Neuronal stem cell (in vitro differentiated cells): ENCODE measurements around the gene RREB1.

ENCODE experiments used
- DNase-seq: peaks from one replicate; pipeline ENCODE4 v3.0.0-alpha.2; 2013; ENCODE audit warnings: low spot score
- H2AFZ ChIP-seq: one replicate; pipeline ENCODE4 v1.6.1; 2013; ENCODE audit warnings: mild to moderate bottlenecking, low read length, inconsistent platforms
- H2AK5ac ChIP-seq: 2 replicates; pipeline ENCODE4 v1.6.1; 2013; ENCODE audit warnings: low read depth, mild to moderate bottlenecking, inconsistent platforms, low read length, moderate library complexity, mixed read lengths
- H2BK120ac ChIP-seq: 2 replicates; pipeline ENCODE4 v1.6.1; 2013; ENCODE audit warnings: low read depth, mild to moderate bottlenecking, inconsistent platforms, low read length, moderate library complexity, mixed read lengths
- H2BK12ac ChIP-seq: one replicate; pipeline ENCODE4 v1.6.1; 2013; ENCODE audit warnings: low read length, inconsistent platforms
- H2BK15ac ChIP-seq: 2 replicates; pipeline ENCODE4 v1.6.1; 2013; ENCODE audit warnings: mild to moderate bottlenecking, low read length, inconsistent platforms, mixed read lengths
- H2BK5ac ChIP-seq: one replicate; pipeline ENCODE4 v1.6.1; 2013; ENCODE audit warnings: inconsistent platforms, mild to moderate bottlenecking, low read length, moderate library complexity
- H3K14ac ChIP-seq: one replicate; pipeline ENCODE4 v1.6.1; 2013; ENCODE audit warnings: low read length, inconsistent platforms
- H3K18ac ChIP-seq: 2 replicates; pipeline ENCODE4 v1.6.1; 2013; ENCODE audit warnings: low read length, inconsistent platforms
- H3K23ac ChIP-seq: 2 replicates; pipeline ENCODE4 v1.6.1; 2013; ENCODE audit warnings: low read depth, mild to moderate bottlenecking, mixed read lengths, low read length, inconsistent platforms; ENCODE audit not compliant: poor library complexity
- H3K27ac ChIP-seq: replicated peaks from 3 replicates; pipeline ENCODE4 v1.5.1; 2013; ENCODE audit warnings: low read length, inconsistent platforms
- H3K27me3 ChIP-seq, 3 experiments: 2 replicates each; pipeline ENCODE4 v1.6.1; 2013; ENCODE audit warnings: low read length in 3 of 3, mild to moderate bottlenecking in 2 of 3, inconsistent platforms in 1 of 3, low read depth in 1 of 3, mixed read lengths in 1 of 3, moderate library complexity in 1 of 3; ENCODE audit not compliant: control insufficient read depth in 3 of 3, insufficient read depth in 3 of 3
- H3K36me3 ChIP-seq, 2 donors: replicated peaks in 1 of 2; 2 replicates each; pipeline ENCODE4 v1.6.1; 2013; ENCODE audit warnings: low read length in 2 of 2; ENCODE audit not compliant: control insufficient read depth in 2 of 2, insufficient read depth in 2 of 2
- H3K4ac ChIP-seq: 2 replicates; pipeline ENCODE4 v1.6.1; 2013; ENCODE audit warnings: inconsistent platforms, mild to moderate bottlenecking, low read length, moderate library complexity
- H3K4me1 ChIP-seq, 2 donors: 1 replicate in 1 of 2; 2 replicates in 1 of 2; pipeline ENCODE4 v1.6.1; 2013; ENCODE audit warnings: low read length in 2 of 2, low read depth in 1 of 2; ENCODE audit not compliant: control insufficient read depth in 2 of 2, insufficient read depth in 1 of 2
- H3K4me2 ChIP-seq: one replicate; pipeline ENCODE4 v1.6.1; 2013; ENCODE audit warnings: mild to moderate bottlenecking, low read length, inconsistent platforms; ENCODE audit not compliant: insufficient read depth, poor library complexity, severe bottlenecking
- H3K4me3 ChIP-seq, 2 donors: 2 replicates each; pipeline ENCODE4 v1.5.1; 2013; ENCODE audit warnings: low read length in 2 of 2, mild to moderate bottlenecking in 2 of 2, inconsistent platforms in 1 of 2, moderate library complexity in 1 of 2
- H3K79me1 ChIP-seq: one replicate; pipeline ENCODE4 v1.6.1; 2013; ENCODE audit warnings: low read depth, mild to moderate bottlenecking, inconsistent platforms, low read length, moderate library complexity
- H3K9ac ChIP-seq: one replicate; pipeline ENCODE4 v1.6.1; 2013; ENCODE audit warnings: mild to moderate bottlenecking, low read depth, low read length, inconsistent platforms; ENCODE audit not compliant: poor library complexity
- H3K9me3 ChIP-seq, 2 donors: replicated peaks in 1 of 2; 2 replicates each; pipeline versions ENCODE3 to v1.6.1; 2013; ENCODE audit warnings: low read length in 2 of 2, mild to moderate bottlenecking in 2 of 2, inconsistent platforms in 1 of 2, low read depth in 1 of 2, mixed read lengths in 1 of 2, moderate library complexity in 1 of 2; ENCODE audit not compliant: control insufficient read depth in 2 of 2, insufficient read depth in 1 of 2
- H4K8ac ChIP-seq: one replicate; pipeline ENCODE4 v1.6.1; 2013; ENCODE audit warnings: low read depth, mild to moderate bottlenecking, inconsistent platforms, low read length, moderate library complexity
- H4K91ac ChIP-seq: one replicate; pipeline ENCODE4 v1.6.1; 2013; ENCODE audit warnings: low read length, low read depth, mild to moderate bottlenecking, inconsistent platforms; ENCODE audit not compliant: poor library complexity
- WGBS, 2 donors: extraction: QIAGEN DNeasy Blood & Tissue Kit; methylation state at CpG; one replicate each; pipeline ENCODE4 v1.1.7; 2013; ENCODE audit warnings: missing lambda C conversion rate in 2 of 2, mixed read lengths in 1 of 2; ENCODE audit not compliant: insufficient read length in 2 of 2, insufficient replicate concordance in 1 of 2; ENCODE audit errors: extremely low coverage in 2 of 2; 5-methylcytosine and 5-hydroxymethylcytosine counted together

Gene RREB1

DNA sequence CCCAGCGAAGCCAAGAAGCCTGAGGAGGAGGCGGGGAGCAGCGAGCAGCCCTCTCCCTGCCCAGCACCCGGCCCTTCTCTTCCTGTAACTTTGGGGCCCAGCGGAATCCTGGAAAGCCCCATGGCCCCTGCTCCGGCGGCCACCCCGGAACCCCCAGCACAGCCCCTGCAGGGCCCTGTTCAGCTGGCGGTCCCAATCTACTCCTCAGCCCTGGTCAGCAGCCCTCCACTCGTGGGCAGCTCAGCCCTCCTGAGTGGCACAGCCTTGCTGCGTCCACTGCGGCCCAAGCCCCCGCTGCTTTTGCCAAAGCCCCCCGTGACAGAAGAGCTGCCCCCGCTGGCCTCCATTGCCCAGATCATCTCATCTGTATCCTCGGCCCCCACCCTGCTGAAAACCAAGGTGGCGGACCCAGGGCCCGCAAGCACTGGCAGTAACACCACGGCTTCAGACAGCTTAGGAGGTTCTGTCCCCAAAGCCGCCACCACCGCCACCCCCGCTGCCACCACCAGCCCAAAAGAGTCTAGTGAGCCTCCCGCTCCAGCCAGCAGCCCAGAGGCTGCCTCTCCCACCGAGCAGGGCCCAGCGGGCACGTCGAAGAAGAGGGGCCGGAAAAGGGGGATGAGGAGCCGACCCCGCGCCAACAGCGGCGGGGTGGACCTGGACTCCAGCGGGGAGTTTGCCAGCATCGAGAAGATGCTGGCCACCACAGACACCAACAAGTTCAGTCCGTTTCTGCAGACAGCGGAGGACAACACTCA lies 123.4 kb downstream of the RREB1 start:
- H3K27me3 ChIP-seq: no peaks in the 10 kb centered on the region
- no peak overlapping the region for H3K4me3 ChIP-seq
- H2BK12ac ChIP-seq: no peak overlapping the region
- no CpG with 5 or more reads among the region's 37 CpGs for WGBS, 2 donors
- H3K27ac ChIP-seq: no peak overlapping the region
- H2AK5ac ChIP-seq: no peak overlapping the region
- no peak overlapping the region for H3K9ac ChIP-seq
- peak overlapping the region; percentile 8 for H3K23ac ChIP-seq
- peaks cover 5% of the 10 kb centered on the region for H3K79me1 ChIP-seq
- peak overlapping the region; percentile 48 for H3K18ac ChIP-seq
- peaks cover 0 to 3% of the 10 kb centered on the region in 2 donors for H3K4me1 ChIP-seq
- H4K91ac ChIP-seq: no peak overlapping the region
- no peaks in the 10 kb centered on the region for H3K9me3 ChIP-seq
- H3K14ac ChIP-seq: no peak overlapping the region
- H4K8ac ChIP-seq: no peak overlapping the region
- no peak overlapping the region for H2BK15ac ChIP-seq
- H2BK120ac ChIP-seq: no peak overlapping the region
- no peak for DNase-seq
- no peak overlapping the region for H3K4me2 ChIP-seq
- no peak overlapping the region for H2AFZ ChIP-seq
- no peak overlapping the region for H2BK5ac ChIP-seq
- H3K36me3 ChIP-seq: peaks cover 18 to 91% of the 10 kb centered on the region in 2 donors
- no peak overlapping the region for H3K4ac ChIP-seq

DNA sequence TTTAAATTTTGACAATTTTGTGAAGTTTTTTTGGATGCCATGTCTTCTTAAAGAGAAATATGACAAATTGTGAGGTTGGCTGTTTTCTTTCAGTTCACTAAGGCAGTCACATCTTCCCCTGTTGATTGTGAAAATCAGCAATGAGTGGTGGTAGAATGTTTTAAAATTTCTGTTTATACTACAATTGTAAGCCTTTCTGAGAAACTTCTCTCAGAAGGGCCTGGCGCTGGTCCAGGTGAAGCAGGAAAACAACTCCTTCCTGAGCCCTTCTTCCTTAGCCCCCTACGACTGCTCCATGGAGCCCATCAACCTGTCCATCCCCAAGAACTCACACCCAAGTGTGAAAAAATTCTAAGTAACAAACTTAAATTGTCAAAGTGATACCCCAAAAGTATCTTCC lies 124.6 kb downstream of the RREB1 start:
- DNase-seq: no peak
- Histone ChIP-seq H2BK12ac (no peak overlapping the region), H2BK15ac (no peak overlapping the region), H3K18ac (no peak overlapping the region), H3K36me3 (peaks cover 18 to 82% of the 10 kb centered on the region in 2 donors), H3K27ac (no peak overlapping the region), H3K27me3 (no peaks in the 10 kb centered on the region), H2AFZ (no peak overlapping the region), H3K9ac (no peak overlapping the region), H2BK120ac (no peak overlapping the region), H3K23ac (no peak overlapping the region), H3K4me2 (no peak overlapping the region), H3K4ac (no peak overlapping the region), H2AK5ac (no peak overlapping the region), H3K79me1 (peaks cover 5% of the 10 kb centered on the region), H4K91ac (no peak overlapping the region), H4K8ac (no peak overlapping the region), H3K4me1 (peaks cover 0 to 3% of the 10 kb centered on the region in 2 donors), H2BK5ac (no peak overlapping the region), H3K4me3 (no peak overlapping the region), H3K9me3 (no peaks in the 10 kb centered on the region), H3K14ac (no peak overlapping the region)
- no CpG with 5 or more reads among the region's 2 CpGs for WGBS, 2 donors

GRCh38 chr6:7234547-7234946 lies 126.8 kb downstream of the RREB1 start:
- H3K4me3 ChIP-seq: no peak overlapping the region
- no peak overlapping the region for H2BK12ac ChIP-seq
- no peak overlapping the region for H3K27ac ChIP-seq
- no peak overlapping the region for H2AK5ac ChIP-seq
- H3K14ac ChIP-seq: no peak overlapping the region
- no peak overlapping the region for H2BK120ac ChIP-seq
- H3K36me3 ChIP-seq: peaks cover 13 to 62% of the 10 kb centered on the region in 2 donors
- H3K4me2 ChIP-seq: no peak overlapping the region
- H2BK15ac ChIP-seq: no peak overlapping the region
- WGBS, 2 donors: no CpG with 5 or more reads among the region's 3 CpGs
- H2AFZ ChIP-seq: no peak overlapping the region
- peaks cover 0 to 3% of the 10 kb centered on the region in 2 donors for H3K4me1 ChIP-seq
- H3K9me3 ChIP-seq: no peaks in the 10 kb centered on the region
- no peak overlapping the region for H4K8ac ChIP-seq
- H3K18ac ChIP-seq: no peak overlapping the region
- DNase-seq: no peak
- H4K91ac ChIP-seq: no peak overlapping the region
- no peaks in the 10 kb centered on the region for H3K27me3 ChIP-seq
- H3K23ac ChIP-seq: no peak overlapping the region
- no peak overlapping the region for H2BK5ac ChIP-seq
- no peak overlapping the region for H3K9ac ChIP-seq
- no peak overlapping the region for H3K4ac ChIP-seq
- peaks cover 5% of the 10 kb centered on the region for H3K79me1 ChIP-seq

DNA sequence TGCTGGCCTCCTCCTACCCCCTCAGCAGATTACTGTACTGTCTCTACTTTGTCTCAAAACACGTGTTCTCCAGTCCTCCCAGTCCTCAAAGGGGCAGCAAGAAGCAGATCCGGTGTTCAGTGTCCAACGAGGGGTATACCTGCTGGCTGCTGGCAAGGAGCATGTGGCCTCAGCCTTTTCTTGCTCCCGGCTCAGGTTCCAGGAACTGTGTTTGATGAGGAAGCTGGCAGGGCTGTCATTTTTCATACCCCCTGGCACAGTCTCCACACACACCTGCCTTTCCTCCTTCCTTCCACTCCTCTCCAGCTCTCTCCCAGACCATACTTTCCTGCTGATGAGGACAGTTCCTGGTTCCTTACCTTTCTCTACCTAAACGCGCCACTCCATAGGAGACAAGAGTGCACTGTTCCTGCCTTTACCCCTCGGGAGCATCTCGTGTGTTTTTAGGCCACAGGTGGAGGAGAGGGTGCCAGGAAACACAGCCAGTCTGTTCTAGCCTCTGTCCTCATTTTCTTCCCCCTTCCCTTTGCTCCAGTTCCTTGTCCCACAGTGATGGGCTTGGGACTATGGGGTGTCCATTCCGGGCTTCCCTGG lies 128.0 kb downstream of the RREB1 start:
- Histone ChIP-seq H3K14ac (peak overlapping the region; percentile 12), H3K4me1 (peaks cover 0 to 3% of the 10 kb centered on the region in 2 donors), H4K8ac (no peak overlapping the region), H3K18ac (no peak overlapping the region), H2BK5ac (no peak overlapping the region), H3K9me3 (no peaks in the 10 kb centered on the region), H3K4ac (peak overlapping the region; percentile 28), H3K79me1 (no peaks in the 10 kb centered on the region), H3K9ac (no peak overlapping the region), H3K4me2 (no peak overlapping the region), H2AFZ (no peak overlapping the region), H2BK12ac (no peak overlapping the region), H3K27ac (no peak overlapping the region), H3K23ac (peak overlapping the region; percentile 17), H3K36me3 (peaks cover 4 to 58% of the 10 kb centered on the region in 2 donors), H3K4me3 (no peak overlapping the region), H3K27me3 (no peaks in the 10 kb centered on the region), H2AK5ac (peak overlapping the region; percentile 57), H2BK120ac (no peak overlapping the region), H2BK15ac (no peak overlapping the region), H4K91ac (no peak overlapping the region)
- WGBS, 2 donors: no CpG with 5 or more reads among the region's 9 CpGs
- DNase-seq: no peak
